HEK293 (cell line): ENCODE measurements around the gene ARF5.

Experiments
- CTCF ChIA-PET: fragments of 350-600 bp; formaldehyde crosslinking; extraction: SDS; loops from one replicate; lab custom pipeline; 2021; ENCODE audit warnings: antibody characterized with exemption; lab: Yijun Ruan, JAX
- POLR2A ChIA-PET: fragments of 300-600 bp; formaldehyde crosslinking; extraction: SDS; loops from one replicate; lab custom pipeline; 2020; ENCODE audit warnings: antibody characterized with exemption, inconsistent platforms; lab: Yijun Ruan, JAX
- H3K27ac ChIP-seq: fragments of 200-500 bp; sonication (Bioruptor generic); 2 replicates; pipeline ENCODE4 v1.5.1; 2014; ENCODE audit warnings: low read depth, low read length, control low read depth, inconsistent platforms; ENCODE audit errors: extremely low read depth
- H3K36me3 ChIP-seq, 2 experiments: fragments of 200-500 bp in 1 of 2; sonication (Bioruptor generic) in 1 of 2; 1 replicate in 1 of 2; 2 replicates in 1 of 2; pipeline ENCODE4 v1.5.1; 2014 to 2017; ENCODE audit warnings: inconsistent platforms in 2 of 2, low read length in 2 of 2; ENCODE audit not compliant: control insufficient read depth in 2 of 2, insufficient read depth in 1 of 2
- H3K4me1 ChIP-seq: fragments of 200-500 bp; sonication (Bioruptor generic); 2 replicates; pipeline ENCODE4 v1.5.1; 2014; ENCODE audit warnings: mild to moderate bottlenecking, low read length, inconsistent platforms; ENCODE audit not compliant: control insufficient read depth, insufficient read depth
- H3K4me3 ChIP-seq: 2 replicates; pipeline ENCODE4 v1.5.1; 2011; ENCODE audit warnings: low read depth, mild to moderate bottlenecking, control low read depth, low read length, moderate library complexity
- H3K9me3 ChIP-seq: fragments of 200-500 bp; sonication (Bioruptor generic); 2 replicates; pipeline ENCODE4 v1.5.1; 2014; ENCODE audit warnings: low read depth, low read length, inconsistent platforms; ENCODE audit not compliant: control insufficient read depth, insufficient read depth
- ATF2 ChIP-seq: fragments of 450-650 bp; formaldehyde crosslinking; IDR thresholded peaks from 2 replicates; pipeline ENCODE4 v1.5.1; 2016; ENCODE audit warnings: missing biosample characterization, missing genetic modification characterization, low read depth
- GFI1B ChIP-seq: fragments of 450-650 bp; formaldehyde crosslinking; IDR thresholded peaks from 2 replicates; pipeline ENCODE4 v1.5.1; 2016; ENCODE audit warnings: missing biosample characterization, missing genetic modification characterization
- KLF16 ChIP-seq: fragments of 450-650 bp; formaldehyde crosslinking; IDR thresholded peaks from 2 replicates; pipeline ENCODE4 v1.5.1; 2017; ENCODE audit warnings: missing biosample characterization, missing genetic modification characterization
- PRDM2 ChIP-seq: fragments of 450-650 bp; formaldehyde crosslinking; IDR thresholded peaks from 2 replicates; pipeline ENCODE4 v1.5.1; 2016; ENCODE audit warnings: missing biosample characterization, missing genetic modification characterization, borderline replicate concordance
- SETDB1 ChIP-seq: IDR thresholded peaks from one replicate; pipeline ENCODE4 v1.6.1; 2017; ENCODE audit warnings: mild to moderate bottlenecking, low read length, moderate library complexity, mixed read lengths; ENCODE audit not compliant: insufficient read length
- TRIM28 ChIP-seq: IDR thresholded peaks from 2 replicates; pipeline ENCODE4 v1.6.1; 2011; ENCODE audit warnings: low read length, control low read depth, borderline replicate concordance
- ZBTB1 ChIP-seq: fragments of 450-650 bp; formaldehyde crosslinking; IDR thresholded peaks from 2 replicates; pipeline ENCODE4 v1.5.1; 2016; ENCODE audit warnings: missing biosample characterization, missing genetic modification characterization
- ZBTB21 ChIP-seq: fragments of 450-650 bp; formaldehyde crosslinking; IDR thresholded peaks from 2 replicates; pipeline ENCODE4 v1.5.1; 2017; ENCODE audit warnings: missing biosample characterization, missing genetic modification characterization
- ZNF10 ChIP-seq: fragments of 450-650 bp; formaldehyde crosslinking; IDR thresholded peaks from 2 replicates; pipeline ENCODE4 v1.5.1; 2017; ENCODE audit warnings: missing biosample characterization, missing genetic modification characterization
- ZNF121 ChIP-seq: fragments of 450-650 bp; formaldehyde crosslinking; IDR thresholded peaks from 2 replicates; pipeline ENCODE4 v1.5.1; 2016; ENCODE audit warnings: missing biosample characterization, missing genetic modification characterization
- ZNF214 ChIP-seq: fragments of 450-650 bp; formaldehyde crosslinking; IDR thresholded peaks from 2 replicates; pipeline ENCODE4 v1.5.1; 2017; ENCODE audit warnings: missing biosample characterization, mild to moderate bottlenecking, missing genetic modification characterization, borderline replicate concordance
- ZNF473 ChIP-seq: fragments of 450-650 bp; formaldehyde crosslinking; IDR thresholded peaks from 2 replicates; pipeline ENCODE4 v1.5.1; 2017; ENCODE audit warnings: missing biosample characterization, missing genetic modification characterization
- ZNF501 ChIP-seq: fragments of 450-650 bp; formaldehyde crosslinking; IDR thresholded peaks from 2 replicates; pipeline ENCODE4 v1.5.1; 2016; ENCODE audit warnings: missing biosample characterization, missing genetic modification characterization
- ZNF585B ChIP-seq: fragments of 450-650 bp; formaldehyde crosslinking; IDR thresholded peaks from 2 replicates; pipeline ENCODE4 v1.5.1; 2016; ENCODE audit warnings: missing biosample characterization, missing genetic modification characterization
- ZNF621 ChIP-seq: fragments of 450-650 bp; formaldehyde crosslinking; IDR thresholded peaks from 2 replicates; pipeline ENCODE4 v1.5.1; 2017; ENCODE audit warnings: missing biosample characterization, missing genetic modification characterization
- ZNF623 ChIP-seq: fragments of 450-650 bp; formaldehyde crosslinking; IDR thresholded peaks from 2 replicates; pipeline ENCODE4 v1.5.1; 2016; ENCODE audit warnings: missing biosample characterization, missing genetic modification characterization
- ZNF626 ChIP-seq: fragments of 450-650 bp; sonication (Bioruptor Pico); formaldehyde crosslinking; IDR thresholded peaks from 2 replicates; pipeline ENCODE4 v1.5.1; 2018; ENCODE audit warnings: missing biosample characterization, missing genetic modification characterization, inconsistent platforms
- TF ChIP-seq, protein P1 (sequence below): fragments of 450-650 bp; formaldehyde crosslinking; IDR thresholded peaks from 2 replicates; pipeline ENCODE4 v1.5.1; 2016; ENCODE audit warnings: missing biosample characterization, missing genetic modification characterization

Gene ARF5

DNA sequence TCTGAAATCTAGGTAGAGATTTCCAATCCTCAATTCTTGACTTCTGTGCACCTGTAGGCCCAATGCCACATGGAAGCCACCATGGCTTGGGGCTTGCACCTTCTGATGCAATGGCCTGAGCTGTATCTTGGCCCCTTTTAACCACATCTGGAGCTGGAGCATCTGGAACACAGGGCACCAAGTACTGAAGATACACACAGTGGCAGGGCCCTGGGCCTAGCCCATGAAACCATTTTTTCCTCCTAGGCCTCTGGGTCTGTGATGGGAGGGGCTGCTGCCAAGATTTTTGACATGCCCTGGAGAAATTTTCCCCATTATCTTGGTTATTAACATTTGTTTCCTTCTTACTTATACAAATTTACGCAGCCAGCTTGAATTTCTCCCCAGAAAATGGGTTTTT is 41.9 kb upstream of the ARF5 start:
- no peaks in the 10 kb centered on the region for H3K36me3 ChIP-seq
- H3K9me3 ChIP-seq, result no peaks in the 10 kb centered on the region
- H3K27ac ChIP-seq, result no peak overlapping the region
- TF ChIP-seq ZNF623 (tag by site-specific recombination) (no peak), ZBTB21 (tag by site-specific recombination) (no peak), ZNF585B (tag by site-specific recombination) (peak; percentile 99), ZNF10 (no peak), ZNF121 (tag by site-specific recombination) (no peak), TRIM28 (peak; percentile 68; the same call in 1 of the 2 replicates), ATF2 (tag by site-specific recombination) (no peak), SETDB1 (peak; percentile 27), PRDM2 (tag by site-specific recombination) (no peak), KLF16 (tag by site-specific recombination) (no peak), ZNF626 (tag by site-specific recombination) (no peak)
- no peak overlapping the region for H3K4me3 ChIP-seq
- ChIA-PET POLR2A (no interaction called here), CTCF (interaction anchor here (0.6 to 0.7 kb wide), 2 partner anchors 14 to 29 kb away, joined by 3 to 4 read pairs; no protein-coding TSS in a partner anchor)
- H3K4me1 ChIP-seq, result no peaks in the 10 kb centered on the region

- Histone ChIP-seq H3K36me3 (no peaks in the 10 kb centered on the region), H3K4me1 (no peaks in the 10 kb centered on the region), H3K27ac (no peak overlapping the region), H3K9me3 (no peaks in the 10 kb centered on the region), H3K4me3 (no peak overlapping the region)
- ChIA-PET CTCF (interaction anchor here (1.1 kb wide), 1 partner anchor 19 kb away, joined by 5 read pairs; no protein-coding TSS in a partner anchor), POLR2A (no interaction called here)
- TF ChIP-seq ZNF473 (tag by site-specific recombination) (no peak), ZNF10 (peak; percentile 78; the same call in 1 of the 2 replicates), ZNF501 (no peak), ZBTB1 (tag by site-specific recombination) (no peak), ZNF214 (tag by site-specific recombination) (no peak), ZNF621 (tag by site-specific recombination) (no peak), GFI1B (no peak)
- TF ChIP-seq, protein P1, sequence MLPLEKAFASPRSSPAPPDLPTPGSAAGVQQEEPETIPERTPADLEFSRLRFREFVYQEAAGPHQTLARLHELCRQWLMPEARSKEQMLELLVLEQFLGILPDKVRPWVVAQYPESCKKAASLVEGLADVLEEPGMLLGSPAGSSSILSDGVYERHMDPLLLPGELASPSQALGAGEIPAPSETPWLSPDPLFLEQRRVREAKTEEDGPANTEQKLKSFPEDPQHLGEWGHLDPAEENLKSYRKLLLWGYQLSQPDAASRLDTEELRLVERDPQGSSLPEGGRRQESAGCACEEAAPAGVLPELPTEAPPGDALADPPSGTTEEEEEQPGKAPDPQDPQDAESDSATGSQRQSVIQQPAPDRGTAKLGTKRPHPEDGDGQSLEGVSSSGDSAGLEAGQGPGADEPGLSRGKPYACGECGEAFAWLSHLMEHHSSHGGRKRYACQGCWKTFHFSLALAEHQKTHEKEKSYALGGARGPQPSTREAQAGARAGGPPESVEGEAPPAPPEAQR (tag by site-specific recombination), result no peak
Measured at GRCh38 chr7:127550247-127550646, 38.0 kb upstream of the ARF5 start.
